ENCODE data around the gene SCAPER.

GRCh38 chr15:76325704-76326103 is 579.4 kb downstream of the SCAPER start:
- no peak for TF ChIP-seq YY1 (IDR thresholded peaks at IDR 0.05)
- TF ChIP-seq CTCF (IDR thresholded peaks at IDR 0.05; ENCODE audit: low read depth, low read length, missing input control) = no peak
- no peak for TF ChIP-seq JUND (IDR thresholded peaks at IDR 0.05)
- TF ChIP-seq TAF1 (conservative IDR thresholded peaks at IDR 0.05) = no peak
- TF ChIP-seq MAX (IDR thresholded peaks at IDR 0.05) = no peak
- TF ChIP-seq RAD21 (IDR thresholded peaks at IDR 0.05) = no peak
- no peak for TF ChIP-seq REST (IDR thresholded peaks at IDR 0.05)
- TF ChIP-seq ATF3 (IDR thresholded peaks at IDR 0.05) = no peak
- TF ChIP-seq EGR1 (IDR thresholded peaks at IDR 0.05; ENCODE audit: low read depth in 2 of 2) = no peak
- no peak for TF ChIP-seq SP1 (IDR thresholded peaks at IDR 0.05)
- no peak for TF ChIP-seq ZBTB33 (IDR thresholded peaks at IDR 0.05)
